Measurements from ENCODE around the gene ELK3.

ELK3 gene

DNA sequence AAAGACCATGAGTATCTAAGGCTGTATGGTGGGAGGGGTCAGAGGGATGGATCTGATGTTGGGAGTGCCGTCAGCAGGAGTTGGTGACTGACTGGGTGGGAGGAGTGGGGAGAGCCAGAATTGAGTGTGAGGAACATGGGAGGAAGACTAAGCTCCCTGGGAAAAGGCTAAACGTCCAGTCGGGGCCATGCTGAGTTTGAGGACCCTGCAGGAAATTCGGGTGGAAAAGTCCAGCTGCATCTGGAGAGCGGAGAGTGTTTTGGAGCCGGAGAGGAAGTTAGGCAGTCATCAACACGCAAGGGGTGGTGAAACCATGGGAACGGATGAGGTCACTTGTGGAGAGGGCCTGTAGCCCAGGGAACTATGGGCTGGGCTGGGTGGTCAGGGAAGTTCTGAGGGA lies 60.9 kb downstream of the ELK3 start:
- Histone ChIP-seq H2AFZ (ENCODE audit: low read length) (no peak overlapping the region), H3K4ac (ENCODE audit: low read length) (no peak overlapping the region), H3K27me3 (ENCODE audit: control insufficient read depth in 3 of 3, insufficient read depth in 3 of 3, low read depth in 1 of 3, low read length in 3 of 3) (no peaks in the 10 kb centered on the region), H3K14ac (ENCODE audit: low read length) (no peak overlapping the region), H3K4me2 (ENCODE audit: insufficient read depth, low read length, poor library complexity, severe bottlenecking) (no peak overlapping the region), H3K9me3 (replicated peaks in 1 of 2; ENCODE audit: control insufficient read depth in 2 of 2, insufficient read depth in 1 of 2, low read depth in 1 of 2, low read length in 2 of 2) (no peaks in the 10 kb centered on the region), H2BK120ac (ENCODE audit: low read depth, low read length) (no peak overlapping the region), H4K8ac (ENCODE audit: low read depth, low read length) (no peak overlapping the region), H3K18ac (ENCODE audit: low read length) (no peak overlapping the region), H2BK12ac (ENCODE audit: low read length) (no peak overlapping the region), H3K27ac (replicated peaks; ENCODE audit: low read length) (no peak overlapping the region), H3K4me1 (ENCODE audit: control insufficient read depth in 2 of 2, insufficient read depth in 1 of 2, low read depth in 1 of 2, low read length in 2 of 2) (peaks cover 2 to 5% of the 10 kb centered on the region in 2 donors), H2BK5ac (ENCODE audit: low read length) (no peak overlapping the region), H3K9ac (ENCODE audit: low read depth, low read length, poor library complexity) (no peak overlapping the region), H3K23ac (ENCODE audit: low read depth, low read length, poor library complexity) (no peak overlapping the region), H2AK5ac (ENCODE audit: low read depth, low read length) (no peak overlapping the region), H3K79me1 (ENCODE audit: low read depth, low read length) (no peaks in the 10 kb centered on the region), H3K4me3 (ENCODE audit: low read length in 2 of 2) (peak overlapping the region in 1 of 2 donors; percentile 38), H3K36me3 (replicated peaks in 1 of 2; ENCODE audit: control insufficient read depth in 2 of 2, insufficient read depth in 2 of 2, low read length in 2 of 2) (peaks cover 0 to 17% of the 10 kb centered on the region in 2 donors), H2BK15ac (ENCODE audit: low read length) (no peak overlapping the region), H4K91ac (ENCODE audit: low read depth, low read length, poor library complexity) (no peak overlapping the region)
- DNase-seq (ENCODE audit: low spot score), result no peak
- WGBS, 2 donors (ENCODE audit: extremely low coverage in 2 of 2, insufficient read length in 2 of 2, insufficient replicate concordance in 1 of 2), result no CpG with 5 or more reads among the region's 8 CpGs

DNA sequence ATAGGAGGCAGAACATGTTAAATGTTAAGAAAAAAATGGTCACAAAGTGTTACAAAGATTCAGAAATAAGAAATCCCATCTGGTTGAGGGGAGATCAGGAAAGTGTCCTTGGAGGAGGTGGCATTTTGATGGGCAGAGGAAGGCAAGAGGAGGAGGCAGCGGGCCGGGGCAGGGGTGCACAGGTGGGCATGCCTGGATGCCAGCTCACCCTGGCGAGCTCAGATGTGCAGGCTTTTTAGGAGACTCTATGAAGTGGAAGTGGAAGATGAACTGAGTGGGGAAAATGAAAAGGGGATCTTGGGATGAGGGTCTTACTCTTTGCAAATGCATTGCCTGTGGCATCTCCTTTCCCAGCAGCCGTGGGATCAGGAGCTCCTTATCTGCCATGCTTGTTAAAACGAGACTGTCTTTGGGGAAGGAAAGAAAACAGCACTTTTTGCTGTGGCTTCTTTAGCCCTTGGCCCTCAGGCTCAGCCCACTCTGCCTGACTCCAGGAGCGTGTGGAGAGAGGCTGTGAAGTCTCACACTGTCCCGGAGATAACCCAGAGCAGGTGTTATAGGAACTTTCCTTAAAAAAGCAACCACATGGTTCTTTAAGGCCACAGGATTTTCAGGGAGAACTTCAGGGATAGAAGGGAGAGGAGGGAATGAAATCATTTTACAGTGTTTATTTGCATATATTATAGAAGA lies 62.6 kb downstream of the ELK3 start:
- whole genome bisulfite sequencing, 2 donors (ENCODE audit: extremely low coverage in 2 of 2, insufficient read length in 2 of 2, insufficient replicate concordance in 1 of 2), result no CpG with 5 or more reads among the region's 7 CpGs
- H3K36me3 ChIP-seq (replicated peaks in 1 of 2; ENCODE audit: control insufficient read depth in 2 of 2, insufficient read depth in 2 of 2, low read length in 2 of 2), result peaks cover 0 to 23% of the 10 kb centered on the region in 2 donors

DNA sequence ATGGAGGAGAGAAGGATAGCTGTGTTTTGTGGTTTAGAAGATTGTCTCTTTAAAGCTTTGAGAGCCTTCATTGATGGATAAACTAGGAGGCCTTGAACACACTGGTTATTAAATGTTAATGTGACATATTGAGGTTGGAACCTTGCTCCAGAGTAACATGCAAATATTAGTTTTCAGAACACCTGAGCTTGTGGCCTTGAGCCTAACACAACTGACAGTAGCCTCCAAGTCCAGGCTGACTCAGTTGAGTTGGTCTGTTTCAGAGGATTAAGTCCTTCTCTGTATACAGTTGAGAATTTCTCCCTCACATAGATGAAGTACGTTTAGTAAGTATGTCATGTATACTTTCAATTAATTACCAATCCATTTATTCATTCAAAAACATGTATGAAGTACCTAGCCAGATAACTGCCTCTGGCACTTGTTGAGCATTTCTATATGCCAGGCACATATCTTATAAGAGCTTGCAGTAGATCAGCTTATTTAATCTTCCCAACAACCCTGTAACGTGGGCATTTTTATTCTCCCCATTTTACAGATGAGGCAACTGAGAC lies 63.5 kb downstream of the ELK3 start:
- H4K91ac ChIP-seq (ENCODE audit: low read depth, low read length, poor library complexity), result no peak overlapping the region
- no peak overlapping the region for H2AFZ ChIP-seq (ENCODE audit: low read length)

More for the DNA sequence above, 62.6 kb downstream of the ELK3 start:
- no peak overlapping the region for H4K91ac ChIP-seq (ENCODE audit: low read depth, low read length, poor library complexity)
- peaks cover 2 to 5% of the 10 kb centered on the region in 2 donors for H3K4me1 ChIP-seq (ENCODE audit: control insufficient read depth in 2 of 2, insufficient read depth in 1 of 2, low read depth in 1 of 2, low read length in 2 of 2)
- DNase-seq (ENCODE audit: low spot score), result no peak
- H2BK15ac ChIP-seq (ENCODE audit: low read length), result no peak overlapping the region
- H3K9ac ChIP-seq (ENCODE audit: low read depth, low read length, poor library complexity), result no peak overlapping the region
- H4K8ac ChIP-seq (ENCODE audit: low read depth, low read length), result no peak overlapping the region
- no peak overlapping the region for H2AK5ac ChIP-seq (ENCODE audit: low read depth, low read length)
- no peaks in the 10 kb centered on the region for H3K9me3 ChIP-seq (replicated peaks in 1 of 2; ENCODE audit: control insufficient read depth in 2 of 2, insufficient read depth in 1 of 2, low read depth in 1 of 2, low read length in 2 of 2)
- no peak overlapping the region for H3K4me2 ChIP-seq (ENCODE audit: insufficient read depth, low read length, poor library complexity, severe bottlenecking)
- H3K4ac ChIP-seq (ENCODE audit: low read length), result no peak overlapping the region
- no peak overlapping the region for H3K18ac ChIP-seq (ENCODE audit: low read length)
- H2BK120ac ChIP-seq (ENCODE audit: low read depth, low read length), result no peak overlapping the region
- no peak overlapping the region for H2BK5ac ChIP-seq (ENCODE audit: low read length)
- no peak overlapping the region for H3K4me3 ChIP-seq (ENCODE audit: low read length in 2 of 2)
- no peak overlapping the region for H3K23ac ChIP-seq (ENCODE audit: low read depth, low read length, poor library complexity)
- H3K79me1 ChIP-seq (ENCODE audit: low read depth, low read length), result no peaks in the 10 kb centered on the region
- H3K14ac ChIP-seq (ENCODE audit: low read length), result no peak overlapping the region
- H2BK12ac ChIP-seq (ENCODE audit: low read length), result no peak overlapping the region
- H2AFZ ChIP-seq (ENCODE audit: low read length), result no peak overlapping the region
- H3K27me3 ChIP-seq (ENCODE audit: control insufficient read depth in 3 of 3, insufficient read depth in 3 of 3, low read depth in 1 of 3, low read length in 3 of 3), result no peaks in the 10 kb centered on the region
- no peak overlapping the region for H3K27ac ChIP-seq (replicated peaks; ENCODE audit: low read length)

DNA sequence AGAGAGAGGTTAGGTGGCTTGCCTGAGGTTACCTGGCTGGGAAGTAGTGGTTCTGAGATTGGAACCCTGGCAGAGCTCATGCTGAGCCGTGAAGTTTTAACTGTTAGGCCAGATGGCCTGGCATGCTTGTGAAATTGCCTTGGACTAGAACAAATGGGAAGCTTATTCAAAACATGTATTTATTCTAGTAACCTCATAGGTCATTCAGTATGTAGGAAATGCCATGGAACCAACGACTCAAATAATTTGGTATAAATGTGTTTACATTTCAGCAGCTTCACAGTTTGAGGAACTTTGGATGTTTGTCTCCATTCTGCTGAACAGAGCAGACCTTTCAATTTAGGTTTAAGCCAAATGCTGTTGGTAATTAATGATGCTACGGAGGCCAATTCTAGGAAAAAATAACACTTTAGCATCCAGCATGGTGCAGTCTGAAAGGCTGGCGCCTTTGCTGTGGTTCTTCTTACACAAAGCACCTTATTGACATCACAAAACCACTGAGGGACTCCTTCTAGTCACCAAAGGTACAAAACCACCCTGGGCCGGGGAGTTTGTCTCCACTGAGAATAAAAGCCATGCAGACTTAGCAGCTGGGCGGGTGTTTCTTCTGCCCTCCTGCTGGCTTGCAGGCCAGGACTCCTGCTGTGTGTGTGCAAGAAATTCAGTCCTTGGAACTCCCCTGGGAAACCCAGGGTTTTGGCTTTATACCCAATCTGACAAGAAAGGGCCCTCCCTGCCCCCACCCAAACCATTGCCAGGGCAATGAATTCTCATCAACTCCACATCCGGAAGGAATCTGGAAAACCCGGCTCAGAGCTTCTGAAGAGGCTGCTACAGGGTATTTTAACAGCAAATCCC lies 64.2 kb downstream of the ELK3 start:
- no peaks in the 10 kb centered on the region for H3K27me3 ChIP-seq (ENCODE audit: control insufficient read depth in 3 of 3, insufficient read depth in 3 of 3, low read depth in 1 of 3, low read length in 3 of 3)
- H3K4ac ChIP-seq (ENCODE audit: low read length), result no peak overlapping the region
- no peak overlapping the region for H2AFZ ChIP-seq (ENCODE audit: low read length)
- no peak overlapping the region for H3K18ac ChIP-seq (ENCODE audit: low read length)
- peaks cover 2 to 5% of the 10 kb centered on the region in 2 donors for H3K4me1 ChIP-seq (ENCODE audit: control insufficient read depth in 2 of 2, insufficient read depth in 1 of 2, low read depth in 1 of 2, low read length in 2 of 2)
- H4K8ac ChIP-seq (ENCODE audit: low read depth, low read length), result no peak overlapping the region
- DNase-seq (ENCODE audit: low spot score), result no peak
- H2BK5ac ChIP-seq (ENCODE audit: low read length), result no peak overlapping the region
- H2BK120ac ChIP-seq (ENCODE audit: low read depth, low read length), result no peak overlapping the region
- no peak overlapping the region for H2BK15ac ChIP-seq (ENCODE audit: low read length)
- no peak overlapping the region for H3K23ac ChIP-seq (ENCODE audit: low read depth, low read length, poor library complexity)
- no peaks in the 10 kb centered on the region for H3K9me3 ChIP-seq (replicated peaks in 1 of 2; ENCODE audit: control insufficient read depth in 2 of 2, insufficient read depth in 1 of 2, low read depth in 1 of 2, low read length in 2 of 2)
- H2BK12ac ChIP-seq (ENCODE audit: low read length), result no peak overlapping the region
- H3K4me3 ChIP-seq (ENCODE audit: low read length in 2 of 2), result no peak overlapping the region
- no peak overlapping the region for H3K4me2 ChIP-seq (ENCODE audit: insufficient read depth, low read length, poor library complexity, severe bottlenecking)
- peak overlapping the region; percentile 62 for H3K27ac ChIP-seq (replicated peaks; ENCODE audit: low read length)
- H3K79me1 ChIP-seq (ENCODE audit: low read depth, low read length), result no peaks in the 10 kb centered on the region
- H3K9ac ChIP-seq (ENCODE audit: low read depth, low read length, poor library complexity), result no peak overlapping the region
- H3K14ac ChIP-seq (ENCODE audit: low read length), result no peak overlapping the region
- H2AK5ac ChIP-seq (ENCODE audit: low read depth, low read length), result no peak overlapping the region
- H3K36me3 ChIP-seq (replicated peaks in 1 of 2; ENCODE audit: control insufficient read depth in 2 of 2, insufficient read depth in 2 of 2, low read length in 2 of 2), result peaks cover 0 to 35% of the 10 kb centered on the region in 2 donors
- no CpG with 5 or more reads among the region's 8 CpGs for WGBS, 2 donors (ENCODE audit: extremely low coverage in 2 of 2, insufficient read length in 2 of 2, insufficient replicate concordance in 1 of 2)
- no peak overlapping the region for H4K91ac ChIP-seq (ENCODE audit: low read depth, low read length, poor library complexity)

More for the DNA sequence above, 63.5 kb downstream of the ELK3 start:
- Histone ChIP-seq H3K4ac (ENCODE audit: low read length) (no peak overlapping the region), H3K4me2 (ENCODE audit: insufficient read depth, low read length, poor library complexity, severe bottlenecking) (no peak overlapping the region), H4K8ac (ENCODE audit: low read depth, low read length) (no peak overlapping the region), H3K23ac (ENCODE audit: low read depth, low read length, poor library complexity) (no peak overlapping the region), H3K27ac (replicated peaks; ENCODE audit: low read length) (no peak overlapping the region), H3K36me3 (replicated peaks in 1 of 2; ENCODE audit: control insufficient read depth in 2 of 2, insufficient read depth in 2 of 2, low read length in 2 of 2) (peaks cover 0 to 29% of the 10 kb centered on the region in 2 donors), H3K18ac (ENCODE audit: low read length) (no peak overlapping the region), H2BK120ac (ENCODE audit: low read depth, low read length) (no peak overlapping the region), H2AK5ac (ENCODE audit: low read depth, low read length) (no peak overlapping the region), H3K4me3 (ENCODE audit: low read length in 2 of 2) (no peak overlapping the region), H3K9me3 (replicated peaks in 1 of 2; ENCODE audit: control insufficient read depth in 2 of 2, insufficient read depth in 1 of 2, low read depth in 1 of 2, low read length in 2 of 2) (no peaks in the 10 kb centered on the region), H3K14ac (ENCODE audit: low read length) (no peak overlapping the region), H2BK5ac (ENCODE audit: low read length) (no peak overlapping the region), H3K79me1 (ENCODE audit: low read depth, low read length) (no peaks in the 10 kb centered on the region), H3K9ac (ENCODE audit: low read depth, low read length, poor library complexity) (no peak overlapping the region), H2BK12ac (ENCODE audit: low read length) (no peak overlapping the region), H2BK15ac (ENCODE audit: low read length) (no peak overlapping the region), H3K4me1 (ENCODE audit: control insufficient read depth in 2 of 2, insufficient read depth in 1 of 2, low read depth in 1 of 2, low read length in 2 of 2) (peaks cover 2 to 5% of the 10 kb centered on the region in 2 donors), H3K27me3 (ENCODE audit: control insufficient read depth in 3 of 3, insufficient read depth in 3 of 3, low read depth in 1 of 3, low read length in 3 of 3) (no peaks in the 10 kb centered on the region)
- WGBS, 2 donors (ENCODE audit: extremely low coverage in 2 of 2, insufficient read length in 2 of 2, insufficient replicate concordance in 1 of 2), result no CpG with 5 or more reads among the region's 2 CpGs
- no peak for DNase-seq (ENCODE audit: low spot score)

Measured in neuronal stem cell (in vitro differentiated cells).